Karpas-422 (cell line): ENCODE results near the gene KCNC4. TPM values are rescaled to one million over a fixed set of nuclear protein-coding genes. Genes with fewer than 3 reads are reported as not detected.

Source experiments
- DNase-seq: peaks from one replicate; pipeline ENCODE4 v3.0.0-alpha.2; 2015
- H2AFZ ChIP-seq: fragments of 200-600 bp; sonication (generic); 2 replicates; pipeline ENCODE4 v1.6.1; 2014; ENCODE audit warnings: antibody characterized with exemption, low read length, mixed read lengths
- H3K27ac ChIP-seq: fragments of 200-600 bp; sonication (generic); 2 replicates; pipeline ENCODE4 v1.5.1; 2014; ENCODE audit warnings: mild to moderate bottlenecking, low read length, moderate library complexity
- H3K27me3 ChIP-seq: fragments of 200-600 bp; sonication (generic); 2 replicates; pipeline ENCODE4 v1.6.1; 2014; ENCODE audit warnings: low read length, mixed read lengths
- H3K36me3 ChIP-seq: fragments of 200-600 bp; sonication (generic); 2 replicates; pipeline ENCODE4 v1.6.1; 2014; ENCODE audit warnings: low read length, mixed read lengths; ENCODE audit not compliant: insufficient read depth
- H3K4me1 ChIP-seq: fragments of 200-600 bp; sonication (generic); 2 replicates; pipeline ENCODE4 v1.6.1; 2014; ENCODE audit warnings: mild to moderate bottlenecking, low read length, mixed read lengths
- H3K4me2 ChIP-seq: fragments of 200-600 bp; sonication (generic); 2 replicates; pipeline ENCODE4 v1.6.1; 2014; ENCODE audit warnings: low read length, low read depth, mild to moderate bottlenecking; ENCODE audit not compliant: poor library complexity, severe bottlenecking
- H3K4me3 ChIP-seq: fragments of 200-600 bp; sonication (generic); 2 replicates; pipeline ENCODE4 v1.5.1; 2014; ENCODE audit warnings: mild to moderate bottlenecking, antibody characterized with exemption, low read length, mixed read lengths
- H3K79me2 ChIP-seq: fragments of 200-600 bp; sonication (generic); 2 replicates; pipeline ENCODE4 v1.6.1; 2014; ENCODE audit warnings: mild to moderate bottlenecking, low read length, mixed read lengths
- H3K9ac ChIP-seq: fragments of 200-600 bp; sonication (generic); 2 replicates; pipeline ENCODE4 v1.6.0; 2014; ENCODE audit warnings: low read length
- H3K9me2 ChIP-seq: fragments of 200-600 bp; sonication (generic), shearing (Covaris generic); replicated peaks from 2 replicates; pipeline ENCODE4 v1.6.0; 2014; ENCODE audit warnings: mild to moderate bottlenecking, low read length, moderate library complexity; ENCODE audit not compliant: insufficient read depth
- H3K9me3 ChIP-seq: fragments of 300-700, 200-600 bp; sonication (generic); 2 replicates; pipeline ENCODE4 v1.6.1; 2014; ENCODE audit warnings: low read length, mixed read lengths
- H4K20me1 ChIP-seq: fragments of 200-600 bp; sonication (generic); 2 replicates; pipeline ENCODE4 v1.6.1; 2014; ENCODE audit warnings: mild to moderate bottlenecking, antibody characterized with exemption, low read length, low read depth; ENCODE audit not compliant: insufficient read depth
- total RNA-seq: library from RNA; depleted of rRNA; stranded (reverse); fragments of >200 nt; shearing (Covaris generic); gene quantifications from 2 replicates; pipeline ENCODE4 v1.2.3, GENCODE V29; 2014; ENCODE audit warnings: low replicate concordance

Gene KCNC4
- total RNA-seq, 1 experiment from 2014 or later: 1.6 TPM

- Histone ChIP-seq H4K20me1 (no peaks in the 10 kb centered on the region), H2AFZ (no peak overlapping the region), H3K79me2 (no peaks in the 10 kb centered on the region), H3K4me2 (no peak overlapping the region), H3K9me2 (no peaks in the 10 kb centered on the region), H3K9ac (no peak overlapping the region), H3K9me3 (no peaks in the 10 kb centered on the region), H3K4me1 (no peaks in the 10 kb centered on the region), H3K27me3 (no peaks in the 10 kb centered on the region), H3K27ac (no peak overlapping the region), H3K36me3 (no peaks in the 10 kb centered on the region), H3K4me3 (no peak overlapping the region)
- DNase-seq: no peak
Observed at GRCh38 chr1:110170766-110171733, 39.1 kb upstream of the KCNC4 start.

- Histone ChIP-seq H4K20me1 (no peaks in the 10 kb centered on the region), H3K79me2 (no peaks in the 10 kb centered on the region), H2AFZ (no peak overlapping the region), H3K27ac (no peak overlapping the region), H3K36me3 (no peaks in the 10 kb centered on the region), H3K9me2 (no peaks in the 10 kb centered on the region), H3K4me1 (peaks cover 7% of the 10 kb centered on the region; the same call in 1 of the 2 replicates), H3K9me3 (no peaks in the 10 kb centered on the region), H3K27me3 (no peaks in the 10 kb centered on the region), H3K4me2 (no peak overlapping the region), H3K9ac (no peak overlapping the region), H3K4me3 (no peak overlapping the region)
- no peak for DNase-seq
Observed at GRCh38 chr1:110172001-110172400, 38.1 kb upstream of the KCNC4 start.

- Histone ChIP-seq H3K4me3 (no peak overlapping the region), H3K27me3 (no peaks in the 10 kb centered on the region)
- no peak for DNase-seq
Observed at GRCh38 chr1:110173466-110174105, 36.5 kb upstream of the KCNC4 start.

GRCh38 chr1:110174961-110175360 is 35.2 kb upstream of the KCNC4 start:
- Histone ChIP-seq H3K9ac (no peak overlapping the region), H3K79me2 (no peaks in the 10 kb centered on the region), H3K4me2 (no peak overlapping the region), H3K4me1 (peaks cover 7% of the 10 kb centered on the region; the same call in 1 of the 2 replicates), H3K36me3 (no peaks in the 10 kb centered on the region), H3K4me3 (no peak overlapping the region), H3K9me3 (no peaks in the 10 kb centered on the region), H2AFZ (no peak overlapping the region), H3K27me3 (no peaks in the 10 kb centered on the region), H3K9me2 (no peaks in the 10 kb centered on the region), H3K27ac (no peak overlapping the region), H4K20me1 (no peaks in the 10 kb centered on the region)
- DNase-seq: no peak

More at GRCh38 chr1:110173466-110174105, 36.5 kb upstream of the KCNC4 start:
- H3K79me2 ChIP-seq: no peaks in the 10 kb centered on the region
- no peaks in the 10 kb centered on the region for H4K20me1 ChIP-seq
- no peaks in the 10 kb centered on the region for H3K9me3 ChIP-seq
- H3K27ac ChIP-seq: no peak overlapping the region
- H3K36me3 ChIP-seq: no peaks in the 10 kb centered on the region
- no peak overlapping the region for H2AFZ ChIP-seq
- peaks cover 7% of the 10 kb centered on the region; the same call in 1 of the 2 replicates for H3K4me1 ChIP-seq
- H3K9me2 ChIP-seq: no peaks in the 10 kb centered on the region
- no peak overlapping the region for H3K4me2 ChIP-seq
- no peak overlapping the region for H3K9ac ChIP-seq

- H3K4me3 ChIP-seq: no peak overlapping the region
- no peak overlapping the region for H3K9ac ChIP-seq
- no peak overlapping the region for H2AFZ ChIP-seq
- no peaks in the 10 kb centered on the region for H3K79me2 ChIP-seq
- no peaks in the 10 kb centered on the region for H4K20me1 ChIP-seq
- H3K27ac ChIP-seq: no peak overlapping the region
- no peaks in the 10 kb centered on the region for H3K9me3 ChIP-seq
- H3K36me3 ChIP-seq: no peaks in the 10 kb centered on the region
- no peak overlapping the region for H3K4me2 ChIP-seq
- no peaks in the 10 kb centered on the region for H3K9me2 ChIP-seq
- no peaks in the 10 kb centered on the region for H3K27me3 ChIP-seq
- peaks cover 7% of the 10 kb centered on the region; the same call in 1 of the 2 replicates for H3K4me1 ChIP-seq
- DNase-seq: peak; percentile 50
Observed at GRCh38 chr1:110176299-110176956, 33.7 kb upstream of the KCNC4 start.

- Histone ChIP-seq H3K9me3 (no peaks in the 10 kb centered on the region), H3K27me3 (no peaks in the 10 kb centered on the region)
Observed at GRCh38 chr1:110177775-110178174, 32.3 kb upstream of the KCNC4 start.

GRCh38 chr1:110183642-110184167 is 26.4 kb upstream of the KCNC4 start:
- no peaks in the 10 kb centered on the region for H3K9me2 ChIP-seq
- H4K20me1 ChIP-seq: no peaks in the 10 kb centered on the region
- no peak overlapping the region for H3K4me3 ChIP-seq
- H3K4me2 ChIP-seq: no peak overlapping the region
- H3K27ac ChIP-seq: no peak overlapping the region
- no peaks in the 10 kb centered on the region; the same call in 1 of the 2 replicates for H3K4me1 ChIP-seq
- no peaks in the 10 kb centered on the region for H3K9me3 ChIP-seq
- no peak overlapping the region for H3K9ac ChIP-seq
- H2AFZ ChIP-seq: no peak overlapping the region
- no peaks in the 10 kb centered on the region for H3K27me3 ChIP-seq
- no peaks in the 10 kb centered on the region for H3K36me3 ChIP-seq
- no peak for DNase-seq
- H3K79me2 ChIP-seq: no peaks in the 10 kb centered on the region

More at GRCh38 chr1:110177775-110178174, 32.3 kb upstream of the KCNC4 start:
- no peak overlapping the region for H3K4me2 ChIP-seq
- H3K36me3 ChIP-seq: no peaks in the 10 kb centered on the region
- H3K9ac ChIP-seq: no peak overlapping the region
- H3K79me2 ChIP-seq: no peaks in the 10 kb centered on the region
- no peaks in the 10 kb centered on the region for H4K20me1 ChIP-seq
- H3K4me1 ChIP-seq: peaks cover 7% of the 10 kb centered on the region; the same call in 1 of the 2 replicates
- DNase-seq: no peak
- no peak overlapping the region for H3K4me3 ChIP-seq
- no peaks in the 10 kb centered on the region for H3K9me2 ChIP-seq
- H3K27ac ChIP-seq: no peak overlapping the region
- no peak overlapping the region for H2AFZ ChIP-seq
